Neural cell (in vitro differentiated cells): ENCODE results near the gene GSTO2. TPM values are rescaled to one million over a fixed set of nuclear protein-coding genes. Genes with fewer than 3 reads are reported as not detected.

Experiments
- H2AFZ ChIP-seq: fragments of 200-600, 300-800 bp; sonication (generic), shearing (Covaris generic); 2 replicates; pipeline ENCODE4 v1.6.0; 2014; ENCODE audit warnings: low read depth, mild to moderate bottlenecking, antibody characterized with exemption, low read length, moderate library complexity
- H3F3A ChIP-seq: fragments of 200-600 bp; shearing (Covaris generic); 2 replicates; pipeline ENCODE4 v1.6.1; 2016; ENCODE audit warnings: mild to moderate bottlenecking, moderate library complexity, mixed read lengths, antibody characterized with exemption, low read length; ENCODE audit not compliant: insufficient read depth, poor library complexity, severe bottlenecking
- H3K27ac ChIP-seq: fragments of 200-600, 300-800 bp; sonication (generic), shearing (Covaris generic); 2 replicates; pipeline ENCODE4 v1.5.1; 2014; ENCODE audit warnings: mild to moderate bottlenecking, low read length, moderate library complexity
- H3K27me3 ChIP-seq: fragments of 300-800, 200-600 bp; sonication (generic), shearing (Covaris generic); 2 replicates; pipeline ENCODE4 v1.6.0; 2014; ENCODE audit warnings: mild to moderate bottlenecking, low read depth, low read length, moderate library complexity; ENCODE audit not compliant: insufficient read depth
- H3K36me3 ChIP-seq: fragments of 300-800, 200-600 bp; sonication (generic), shearing (Covaris generic); 2 replicates; pipeline ENCODE4 v1.5.1; 2014; ENCODE audit warnings: mild to moderate bottlenecking, antibody characterized with exemption, low read length, moderate library complexity; ENCODE audit not compliant: insufficient read depth
- H3K4me2 ChIP-seq: fragments of 300-800, 200-600 bp; sonication (generic), shearing (Covaris generic); 2 replicates; pipeline ENCODE4 v1.6.0; 2014; ENCODE audit warnings: mild to moderate bottlenecking, low read length
- H3K4me3 ChIP-seq: fragments of 300-800, 200-600 bp; sonication (generic), shearing (Covaris generic); 2 replicates; pipeline ENCODE4 v1.5.1; 2014; ENCODE audit warnings: mild to moderate bottlenecking, low read length, moderate library complexity
- H3K79me2 ChIP-seq: fragments of 200-600 bp; shearing (Covaris generic); replicated peaks from 2 replicates; pipeline ENCODE4 v1.6.0; 2014; ENCODE audit warnings: mild to moderate bottlenecking, low read length, moderate library complexity; ENCODE audit not compliant: insufficient read depth
- H3K9ac ChIP-seq: fragments of 300-800, 200-600 bp; sonication (generic), shearing (Covaris generic); 2 replicates; pipeline ENCODE4 v1.6.1; 2016; ENCODE audit warnings: mild to moderate bottlenecking, low read length, mixed read lengths
- H3K9me2 ChIP-seq: fragments of 200-600 bp; shearing (Covaris generic); 2 replicates; pipeline ENCODE4 v1.6.1; 2016; ENCODE audit warnings: mild to moderate bottlenecking, low read length, mixed read lengths; ENCODE audit not compliant: insufficient read depth
- H3K9me3 ChIP-seq: fragments of 200-600, 300-800 bp; sonication (generic), shearing (Covaris generic); 2 replicates; pipeline ENCODE4 v1.6.1; 2016; ENCODE audit warnings: mild to moderate bottlenecking, mixed run types, low read length, moderate library complexity, mixed read lengths
- H4K20me1 ChIP-seq: fragments of 200-600 bp; shearing (Covaris generic); 2 replicates; pipeline ENCODE4 v1.6.1; 2016; ENCODE audit warnings: mild to moderate bottlenecking, mixed run types; ENCODE audit not compliant: insufficient read depth
- CTCF ChIP-seq: fragments of 450-650 bp; IDR thresholded peaks from 2 replicates; pipeline ENCODE4 v1.5.1; 2014; ENCODE audit warnings: antibody characterized with exemption, mild to moderate bottlenecking, moderate library complexity; ENCODE audit not compliant: poor library complexity, severe bottlenecking
- EZH2 ChIP-seq: fragments of 200-600, 300-800 bp; shearing (Covaris generic), sonication (generic); IDR thresholded peaks from 2 replicates; pipeline ENCODE4 v1.6.1; 2014; ENCODE audit warnings: antibody characterized with exemption, low read length, borderline replicate concordance, mild to moderate bottlenecking; ENCODE audit not compliant: insufficient read depth, poor library complexity, severe bottlenecking
- MXI1 ChIP-seq: fragments of 450-650 bp; conservative IDR thresholded peaks from 2 replicates; pipeline ENCODE4 v1.6.1; 2014; ENCODE audit warnings: antibody characterized with exemption, mild to moderate bottlenecking; ENCODE audit not compliant: poor library complexity, severe bottlenecking
- POLR2AphosphoS5 ChIP-seq: IDR thresholded peaks from 2 replicates; pipeline ENCODE4 v1.6.1; 2012
- REST ChIP-seq: IDR thresholded peaks from 2 replicates; pipeline ENCODE4 v1.6.1; 2012; ENCODE audit warnings: borderline replicate concordance
- SMC3 ChIP-seq: fragments of 450-650 bp; conservative IDR thresholded peaks from 2 replicates; pipeline ENCODE4 v1.6.1; 2014; ENCODE audit warnings: antibody characterized with exemption, mild to moderate bottlenecking, moderate library complexity; ENCODE audit not compliant: poor library complexity
- TAF1 ChIP-seq: IDR thresholded peaks from 2 replicates; pipeline ENCODE4 v1.6.1; 2012; ENCODE audit warnings: low read depth
- polyA plus RNA-seq: library from polyadenylated mRNA; depleted of rRNA; stranded (reverse); fragments of >200 nt; gene quantifications from 2 replicates; pipeline ENCODE4 v1.2.3, GENCODE V29; 2014

GSTO2 gene
- polyA plus RNA-seq, 1 donor from 2014 or later, result 0.53 TPM

DNA sequence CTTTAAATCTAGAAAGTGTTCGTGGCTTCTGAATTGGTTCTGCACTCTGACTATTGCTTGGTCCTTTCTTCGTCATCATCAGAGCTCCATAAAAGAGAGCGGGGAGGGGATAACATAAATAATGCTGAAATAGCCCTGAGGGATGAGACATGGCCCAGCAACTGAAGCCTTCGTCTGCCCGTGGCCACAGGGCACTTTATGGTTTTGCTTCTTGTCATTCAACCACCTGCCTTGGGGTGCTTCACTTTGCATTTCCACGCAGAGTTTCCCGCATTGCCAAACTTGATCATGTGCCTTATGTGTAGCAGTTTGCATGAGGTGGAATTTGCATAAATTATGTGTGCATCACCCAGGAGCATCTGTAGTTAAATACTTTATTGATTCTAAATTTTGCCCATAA is 15.9 kb downstream of the GSTO2 start:
- no peaks in the 10 kb centered on the region for H3K9me2 ChIP-seq
- no peaks in the 10 kb centered on the region for H3K9me3 ChIP-seq
- no peak overlapping the region for H3K4me2 ChIP-seq
- TF ChIP-seq CTCF, result no peak
- no peak for TF ChIP-seq POLR2AphosphoS5
- no peaks in the 10 kb centered on the region for H4K20me1 ChIP-seq
- H3K4me3 ChIP-seq, result no peak overlapping the region
- H3F3A ChIP-seq, result no peaks in the 10 kb centered on the region
- no peak overlapping the region for H3K27ac ChIP-seq
- no peaks in the 10 kb centered on the region for H3K79me2 ChIP-seq
- H2AFZ ChIP-seq, result no peak overlapping the region
- no peaks in the 10 kb centered on the region for H3K36me3 ChIP-seq
- no peaks in the 10 kb centered on the region for H3K27me3 ChIP-seq
- H3K9ac ChIP-seq, result no peak overlapping the region

- Histone ChIP-seq H3K9me2 (no peaks in the 10 kb centered on the region), H4K20me1 (no peaks in the 10 kb centered on the region), H3K9me3 (no peaks in the 10 kb centered on the region), H2AFZ (no peak overlapping the region), H3K9ac (no peak overlapping the region), H3K27me3 (no peaks in the 10 kb centered on the region), H3K36me3 (no peaks in the 10 kb centered on the region), H3K4me2 (no peak overlapping the region), H3F3A (no peaks in the 10 kb centered on the region), H3K27ac (no peak overlapping the region), H3K79me2 (no peaks in the 10 kb centered on the region), H3K4me3 (no peak overlapping the region)
- TF ChIP-seq MXI1 (no peak), SMC3 (no peak), POLR2AphosphoS5 (no peak), TAF1 (no peak), REST (no peak), EZH2 (no peak)
Observed at GRCh38 chr10:104286939-104287338, 18.0 kb downstream of the GSTO2 start.

DNA sequence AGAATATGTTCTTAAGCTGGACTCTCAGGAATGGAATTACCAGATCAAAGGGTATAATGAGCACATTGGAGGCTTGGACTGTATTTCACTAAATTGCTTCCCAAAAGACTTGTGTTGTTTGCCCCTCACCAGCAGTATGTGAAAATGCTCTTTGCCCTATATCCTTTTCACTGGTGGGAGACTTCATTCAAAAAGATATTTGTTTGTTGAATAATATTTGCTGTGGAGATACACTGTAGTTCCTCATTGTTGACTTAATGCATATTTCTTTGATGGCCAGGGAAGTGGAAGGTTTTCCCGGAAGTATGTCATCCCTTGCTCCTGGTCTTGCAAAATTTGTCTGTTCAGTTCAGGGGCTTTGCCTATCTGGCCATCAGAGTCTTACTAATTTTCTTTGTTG is 19.4 kb downstream of the GSTO2 start:
- Histone ChIP-seq H4K20me1 (no peaks in the 10 kb centered on the region), H3K27me3 (no peaks in the 10 kb centered on the region), H3K27ac (no peak overlapping the region), H3K79me2 (no peaks in the 10 kb centered on the region), H2AFZ (no peak overlapping the region), H3K4me3 (no peak overlapping the region), H3K9me3 (no peaks in the 10 kb centered on the region), H3K36me3 (no peaks in the 10 kb centered on the region), H3K9ac (no peak overlapping the region), H3K9me2 (no peaks in the 10 kb centered on the region), H3K4me2 (no peak overlapping the region), H3F3A (no peaks in the 10 kb centered on the region)
- no peak for TF ChIP-seq TAF1
- TF ChIP-seq CTCF, result no peak
